IMR-90 (cell line): ENCODE data around the gene RUNX1.

Experiments used
- CEBPB ChIP-seq: IDR thresholded peaks from 2 replicates; pipeline ENCODE4 v1.6.1; 2012; ENCODE audit warnings: low read depth, low read length, improper control_type of control experiment
- ELK1 ChIP-seq: fragments of 150-350 bp; IDR thresholded peaks from 2 replicates; pipeline ENCODE4 v1.6.1; 2016; ENCODE audit warnings: low read depth, mild to moderate bottlenecking, low read length, moderate library complexity, borderline replicate concordance
- MAZ ChIP-seq: IDR thresholded peaks from 2 replicates; pipeline ENCODE4 v1.6.1; 2012; ENCODE audit warnings: low read depth, mild to moderate bottlenecking, low read length, improper control_type of control experiment, moderate library complexity, borderline replicate concordance
- MXI1 ChIP-seq: IDR thresholded peaks from 2 replicates; pipeline ENCODE4 v1.6.1; 2012; ENCODE audit warnings: low read depth, mild to moderate bottlenecking, low read length, moderate library complexity, borderline replicate concordance
- NFE2L2 ChIP-seq: fragments of 150-350 bp; IDR thresholded peaks from 2 replicates; pipeline ENCODE4 v1.6.1; 2016; ENCODE audit warnings: low read depth, mild to moderate bottlenecking, low read length
- POLR2A ChIP-seq: IDR thresholded peaks from 2 replicates; pipeline ENCODE4 v1.6.1; 2012; ENCODE audit warnings: mild to moderate bottlenecking, low read depth, low read length
- RAD21 ChIP-seq: IDR thresholded peaks from 2 replicates; pipeline ENCODE4 v1.6.1; 2012; ENCODE audit warnings: low read length, improper control_type of control experiment
- RCOR1 ChIP-seq: IDR thresholded peaks from 2 replicates; pipeline ENCODE4 v1.6.1; 2012; ENCODE audit warnings: mild to moderate bottlenecking, low read length, improper control_type of control experiment; ENCODE audit not compliant: insufficient replicate concordance
- RFX5 ChIP-seq: IDR thresholded peaks from 2 replicates; pipeline ENCODE4 v1.8.0; 2012; ENCODE audit warnings: low read depth, mild to moderate bottlenecking, low read length, moderate library complexity
- SMC3 ChIP-seq: fragments of 150-350 bp; IDR thresholded peaks from 2 replicates; pipeline ENCODE4 v1.6.1; 2016; ENCODE audit warnings: low read depth, mild to moderate bottlenecking, antibody characterized with exemption, low read length, moderate library complexity
- TF ChIP-seq, protein P1 (sequence below): conservative IDR thresholded peaks from 2 replicates; pipeline ENCODE4 v1.5.1; 2012; ENCODE audit warnings: mild to moderate bottlenecking, low read depth, low read length, improper control_type of control experiment
- TF ChIP-seq, protein P2 (sequence below): fragments of 150-350 bp; IDR thresholded peaks from 2 replicates; pipeline ENCODE4 v1.6.1; 2017; ENCODE audit warnings: mild to moderate bottlenecking, antibody characterized with exemption, low read length, low read depth

- TF ChIP-seq SMC3 (no peak), NFE2L2 (no peak), POLR2A (no peak), RAD21 (no peak), RCOR1 (no peak), ELK1 (no peak), RFX5 (no peak), CEBPB (peak; percentile 94), MAZ (no peak), MXI1 (no peak)
- TF ChIP-seq, protein P1, sequence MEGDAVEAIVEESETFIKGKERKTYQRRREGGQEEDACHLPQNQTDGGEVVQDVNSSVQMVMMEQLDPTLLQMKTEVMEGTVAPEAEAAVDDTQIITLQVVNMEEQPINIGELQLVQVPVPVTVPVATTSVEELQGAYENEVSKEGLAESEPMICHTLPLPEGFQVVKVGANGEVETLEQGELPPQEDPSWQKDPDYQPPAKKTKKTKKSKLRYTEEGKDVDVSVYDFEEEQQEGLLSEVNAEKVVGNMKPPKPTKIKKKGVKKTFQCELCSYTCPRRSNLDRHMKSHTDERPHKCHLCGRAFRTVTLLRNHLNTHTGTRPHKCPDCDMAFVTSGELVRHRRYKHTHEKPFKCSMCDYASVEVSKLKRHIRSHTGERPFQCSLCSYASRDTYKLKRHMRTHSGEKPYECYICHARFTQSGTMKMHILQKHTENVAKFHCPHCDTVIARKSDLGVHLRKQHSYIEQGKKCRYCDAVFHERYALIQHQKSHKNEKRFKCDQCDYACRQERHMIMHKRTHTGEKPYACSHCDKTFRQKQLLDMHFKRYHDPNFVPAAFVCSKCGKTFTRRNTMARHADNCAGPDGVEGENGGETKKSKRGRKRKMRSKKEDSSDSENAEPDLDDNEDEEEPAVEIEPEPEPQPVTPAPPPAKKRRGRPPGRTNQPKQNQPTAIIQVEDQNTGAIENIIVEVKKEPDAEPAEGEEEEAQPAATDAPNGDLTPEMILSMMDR, result no peak
- TF ChIP-seq, protein P2, sequence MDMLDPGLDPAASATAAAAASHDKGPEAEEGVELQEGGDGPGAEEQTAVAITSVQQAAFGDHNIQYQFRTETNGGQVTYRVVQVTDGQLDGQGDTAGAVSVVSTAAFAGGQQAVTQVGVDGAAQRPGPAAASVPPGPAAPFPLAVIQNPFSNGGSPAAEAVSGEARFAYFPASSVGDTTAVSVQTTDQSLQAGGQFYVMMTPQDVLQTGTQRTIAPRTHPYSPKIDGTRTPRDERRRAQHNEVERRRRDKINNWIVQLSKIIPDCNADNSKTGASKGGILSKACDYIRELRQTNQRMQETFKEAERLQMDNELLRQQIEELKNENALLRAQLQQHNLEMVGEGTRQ, result no peak
Observed at GRCh38 chr21:34771512-34772028, 277.5 kb downstream of the RUNX1 start.
